Keratinocyte (primary cell): ENCODE measurements around the gene BSG. TPM values are rescaled to one million over a fixed set of nuclear protein-coding genes. Genes with fewer than 3 reads are reported as not detected.

ENCODE experiments used
- DNase-seq: peaks from one replicate; pipeline ENCODE4 v3.0.0-alpha.2; 2011; ENCODE audit warnings: low read depth, missing footprints, low spot score
- FAIRE-seq: peaks from 2 replicates; lab custom pipeline; 2011; peaks lifted over from hg19 to GRCh38; lab: Jason Lieb, UNC
- H2AFZ ChIP-seq: 2 replicates; pipeline ENCODE4 v1.6.0; 2012; ENCODE audit warnings: low read length, control low read depth, inconsistent platforms; ENCODE audit not compliant: control insufficient read depth
- H3K27ac ChIP-seq: 2 replicates; pipeline ENCODE4 v1.5.1; 2011; ENCODE audit warnings: low read length; ENCODE audit not compliant: control insufficient read depth, insufficient read depth
- H3K27me3 ChIP-seq: 3 replicates; pipeline ENCODE4 v1.6.0; 2011; ENCODE audit warnings: low read length; ENCODE audit not compliant: control insufficient read depth, insufficient read depth; ENCODE audit errors: extremely low read depth
- H3K36me3 ChIP-seq, 2 experiments: 2 replicates in 1 of 2; 3 replicates in 1 of 2; pipeline ENCODE4 v1.5.1; 2011; ENCODE audit warnings: low read length in 2 of 2, mild to moderate bottlenecking in 1 of 2; ENCODE audit not compliant: control insufficient read depth in 2 of 2, insufficient read depth in 2 of 2; ENCODE audit errors: extremely low read depth in 1 of 2
- H3K4me1 ChIP-seq: 3 replicates; pipeline ENCODE4 v1.5.1; 2011; ENCODE audit warnings: low read length; ENCODE audit not compliant: control insufficient read depth, insufficient read depth; ENCODE audit errors: extremely low read depth
- H3K4me2 ChIP-seq: 3 replicates; pipeline ENCODE4 v1.6.0; 2011; ENCODE audit warnings: low read depth, low read length; ENCODE audit not compliant: control insufficient read depth, insufficient read depth; ENCODE audit errors: extremely low read depth
- H3K4me3 ChIP-seq, 3 experiments: fragments of 200-600 bp in 1 of 3; sonication (generic) in 1 of 3; 2 replicates in 2 of 3; 3 replicates in 1 of 3; pipeline ENCODE4 v1.5.1; 2011 to 2016; ENCODE audit warnings: low read length in 3 of 3, mild to moderate bottlenecking in 3 of 3, control low read depth in 2 of 3, inconsistent platforms in 1 of 3, low read depth in 1 of 3, mixed read lengths in 1 of 3, mixed run types in 1 of 3, moderate library complexity in 1 of 3; ENCODE audit not compliant: control insufficient read depth in 2 of 3, insufficient read depth in 2 of 3; ENCODE audit errors: extremely low read depth in 1 of 3
- H3K79me2 ChIP-seq: 2 replicates; pipeline ENCODE4 v1.6.0; 2012; ENCODE audit warnings: low read length; ENCODE audit not compliant: control insufficient read depth, insufficient read depth
- H3K9ac ChIP-seq: 3 replicates; pipeline ENCODE4 v1.6.0; 2011; ENCODE audit warnings: low read length; ENCODE audit not compliant: control insufficient read depth, insufficient read depth; ENCODE audit errors: extremely low read depth
- H3K9me1 ChIP-seq: 3 replicates; pipeline ENCODE4 v1.6.0; 2011; ENCODE audit warnings: low read length; ENCODE audit not compliant: control insufficient read depth, insufficient read depth; ENCODE audit errors: extremely low read depth
- H3K9me3 ChIP-seq: 2 replicates; pipeline ENCODE4 v1.5.1; 2012; ENCODE audit warnings: low read depth, low read length; ENCODE audit not compliant: control insufficient read depth
- H4K20me1 ChIP-seq: 3 replicates; pipeline ENCODE4 v1.6.0; 2011; ENCODE audit warnings: low read length; ENCODE audit not compliant: control insufficient read depth, insufficient read depth; ENCODE audit errors: extremely low read depth
- EZH2 ChIP-seq: IDR thresholded peaks from one replicate; pipeline ENCODE4 v1.6.1; 2012; ENCODE audit warnings: inconsistent platforms, mild to moderate bottlenecking, low read length, moderate library complexity
- dilution Hi-C: fragments of 300-500 bp; cut with MboI; formaldehyde crosslinking; loops from one replicate; pipeline ENCODE4 v1.7.0; 2020; ENCODE audit warnings: low sequenced_read_pairs; ENCODE audit not compliant: extremely low pct_ligation_motif_present
- polyA plus RNA-seq, 5 experiments: library from polyadenylated mRNA; depleted of rRNA in 3 of 5; stranded (reverse) in 3 of 5; stranded (forward) in 1 of 5; unstranded in 1 of 5; fragments of >200 nt; gene quantifications; 1 replicate in 1 of 5; 2 replicates in 3 of 5; 3 replicates in 1 of 5; pipeline versions ENCODE4 v1.2.1 to v1.2.3, GENCODE V29; 2011 to 2012; ENCODE audit warnings: missing spikeins in 2 of 5, low read depth in 1 of 5, low replicate concordance in 1 of 5
- TF ChIP-seq, protein P1 (sequence below), 3 experiments: IDR thresholded peaks in 1 of 3; conservative IDR thresholded peaks in 1 of 3; optimal IDR thresholded peaks in 1 of 3; 2 replicates in 2 of 3; 3 replicates in 1 of 3; pipeline versions ENCODE3 to v1.5.1; 2011; ENCODE audit warnings: low read length in 3 of 3, mild to moderate bottlenecking in 3 of 3, moderate library complexity in 2 of 3, control low read depth in 1 of 3, inconsistent platforms in 1 of 3; ENCODE audit not compliant: insufficient read depth in 2 of 3; ENCODE audit errors: extremely low read depth in 1 of 3

BSG gene
- polyA plus RNA-seq, 1 donor (not counting 4 experiments of a cell fraction or from before 2014, with no cell fraction given), result 388 TPM

DNA sequence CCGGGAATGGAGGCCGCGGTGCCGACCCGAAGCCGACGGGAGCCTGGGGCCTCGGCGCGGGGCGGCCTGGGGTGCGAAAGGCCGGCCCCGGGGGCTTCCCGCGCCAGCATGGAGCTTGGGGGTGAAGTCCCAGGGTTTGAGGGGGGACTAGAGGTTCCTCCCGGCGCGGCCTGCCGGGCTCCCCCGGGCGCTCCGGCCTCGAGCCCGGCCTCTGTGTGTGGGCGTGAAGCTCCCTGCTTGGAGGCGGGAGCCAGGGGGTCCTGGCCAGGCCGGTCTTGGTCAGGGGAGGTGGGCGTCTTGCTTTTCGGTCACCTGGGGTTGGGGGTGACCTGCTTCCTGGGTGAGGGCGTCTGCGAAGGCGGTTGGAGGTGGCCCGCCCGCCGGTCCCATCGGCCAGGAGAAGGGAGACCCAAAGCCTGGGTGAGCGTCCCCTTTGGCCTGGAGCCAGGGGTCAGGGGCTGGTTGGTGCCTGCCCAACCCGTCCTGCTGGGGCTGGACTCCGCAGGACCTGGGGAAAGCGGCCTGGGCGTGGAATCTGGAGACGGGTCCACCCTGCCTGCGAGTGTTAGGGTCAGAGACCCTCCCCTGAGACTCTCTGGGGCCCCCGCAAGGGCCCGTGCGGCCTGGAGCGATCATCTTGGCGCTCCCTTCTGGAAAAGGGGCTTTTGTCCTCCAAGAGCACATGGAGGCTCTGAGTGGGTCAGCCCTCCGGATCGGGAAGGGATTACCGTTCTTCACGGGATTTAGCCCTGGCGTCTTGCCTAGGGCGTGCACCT lies 535 bp downstream of the BSG start:
- H3K9me3 ChIP-seq, result no peaks in the 10 kb centered on the region
- H3K36me3 ChIP-seq, result peaks cover 0 to 9% of the 10 kb centered on the region in 2 experiments
- peak overlapping the region; percentile 92 for H3K27ac ChIP-seq
- no peaks in the 10 kb centered on the region for H3K27me3 ChIP-seq
- peak overlapping the region; percentile 97 for H3K9ac ChIP-seq
- no peaks in the 10 kb centered on the region for H3K9me1 ChIP-seq
- H3K4me3 ChIP-seq, result peak overlapping the region; percentile 89 to 100 (median 95)
- H3K4me2 ChIP-seq, result peak overlapping the region; percentile 90
- peaks cover 40% of the 10 kb centered on the region for H3K4me1 ChIP-seq
- H2AFZ ChIP-seq, result no peak overlapping the region
- no peak for DNase-seq
- no peak for FAIRE-seq
- dilution Hi-C loops, result no loop called here
- no peak for TF ChIP-seq EZH2
- TF ChIP-seq, protein P1, sequence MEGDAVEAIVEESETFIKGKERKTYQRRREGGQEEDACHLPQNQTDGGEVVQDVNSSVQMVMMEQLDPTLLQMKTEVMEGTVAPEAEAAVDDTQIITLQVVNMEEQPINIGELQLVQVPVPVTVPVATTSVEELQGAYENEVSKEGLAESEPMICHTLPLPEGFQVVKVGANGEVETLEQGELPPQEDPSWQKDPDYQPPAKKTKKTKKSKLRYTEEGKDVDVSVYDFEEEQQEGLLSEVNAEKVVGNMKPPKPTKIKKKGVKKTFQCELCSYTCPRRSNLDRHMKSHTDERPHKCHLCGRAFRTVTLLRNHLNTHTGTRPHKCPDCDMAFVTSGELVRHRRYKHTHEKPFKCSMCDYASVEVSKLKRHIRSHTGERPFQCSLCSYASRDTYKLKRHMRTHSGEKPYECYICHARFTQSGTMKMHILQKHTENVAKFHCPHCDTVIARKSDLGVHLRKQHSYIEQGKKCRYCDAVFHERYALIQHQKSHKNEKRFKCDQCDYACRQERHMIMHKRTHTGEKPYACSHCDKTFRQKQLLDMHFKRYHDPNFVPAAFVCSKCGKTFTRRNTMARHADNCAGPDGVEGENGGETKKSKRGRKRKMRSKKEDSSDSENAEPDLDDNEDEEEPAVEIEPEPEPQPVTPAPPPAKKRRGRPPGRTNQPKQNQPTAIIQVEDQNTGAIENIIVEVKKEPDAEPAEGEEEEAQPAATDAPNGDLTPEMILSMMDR (optimal IDR thresholded peaks at IDR 0.05 in 1 of 3, IDR thresholded peaks at IDR 0.05 in 1 of 3, conservative IDR thresholded peaks at IDR 0.05 in 1 of 3; ENCODE audit: extremely low read depth in 1 of 3, insufficient read depth in 2 of 3, low read length in 3 of 3), result no peak
- peaks cover 53% of the 10 kb centered on the region for H3K79me2 ChIP-seq
- peaks cover 32% of the 10 kb centered on the region for H4K20me1 ChIP-seq

DNA sequence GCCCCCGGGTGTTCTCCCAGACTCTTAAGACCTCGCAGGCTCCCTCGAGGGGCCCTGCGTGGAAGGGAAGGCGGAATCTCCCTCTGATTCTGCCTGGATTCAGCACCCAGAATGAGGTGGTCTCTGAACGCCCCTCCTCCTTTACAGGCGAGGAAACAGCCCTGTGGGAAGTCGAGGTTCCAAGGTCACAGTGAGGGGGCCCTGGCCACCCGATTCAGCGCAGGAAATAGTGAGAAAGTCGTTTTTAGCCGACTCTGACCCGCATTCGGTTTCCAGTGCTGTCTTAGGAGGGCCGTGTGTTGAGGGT lies 1.1 kb downstream of the BSG start:
- Histone ChIP-seq H4K20me1 (peaks cover 36% of the 10 kb centered on the region), H3K4me2 (peak overlapping the region; percentile 90), H3K9me1 (no peaks in the 10 kb centered on the region), H3K27ac (peak overlapping the region; percentile 92), H3K4me3 (peak overlapping the region; percentile 89 to 100 (median 95)), H3K36me3 (peaks cover 2 to 9% of the 10 kb centered on the region in 2 experiments), H3K4me1 (peaks cover 40% of the 10 kb centered on the region), H3K79me2 (peaks cover 58% of the 10 kb centered on the region), H3K9me3 (no peaks in the 10 kb centered on the region), H3K9ac (peak overlapping the region; percentile 97), H3K27me3 (no peaks in the 10 kb centered on the region), H2AFZ (no peak overlapping the region)
- FAIRE-seq (no peak), DNase-seq (no peak)
- TF ChIP-seq EZH2, result no peak
- TF ChIP-seq, protein P1 (optimal IDR thresholded peaks at IDR 0.05 in 1 of 3, IDR thresholded peaks at IDR 0.05 in 1 of 3, conservative IDR thresholded peaks at IDR 0.05 in 1 of 3; ENCODE audit: extremely low read depth in 1 of 3, insufficient read depth in 2 of 3, low read length in 3 of 3), result no peak
- dilution Hi-C loops, result no loop called here
